ENCODE data around the gene GIMAP1.

GIMAP1 gene

GRCh38 chr7:150685219-150686029 is 31.0 kb upstream of the GIMAP1 start, which contains the start of gene GIMAP2:
Gene GIMAP2 (plus strand): TSS chr7:150685706. CDS start chr7:150687060, 1,354 bp downstream.
- DNase-seq (ENCODE audit: low read depth), result no peak
- TF ChIP-seq CTCF (conservative IDR thresholded peaks at IDR 0.05; ENCODE audit: low read depth, low read length), result no peak
- no peak within 1 kb of the TSS for H3K4me3 ChIP-seq (ENCODE audit: low read length)

- no peak for TF ChIP-seq CTCF (conservative IDR thresholded peaks at IDR 0.05; ENCODE audit: low read depth, low read length)
- no peak overlapping the region for H3K4me3 ChIP-seq (ENCODE audit: low read length)
- no peak for DNase-seq (ENCODE audit: low read depth)
Measured at GRCh38 chr7:150686030-150686631, 30.3 kb upstream of the GIMAP1 start.

- TF ChIP-seq CTCF (conservative IDR thresholded peaks at IDR 0.05; ENCODE audit: low read depth, low read length), result no peak
- no peak overlapping the region for H3K4me3 ChIP-seq (ENCODE audit: low read length)
Measured at GRCh38 chr7:150688630-150689029, 27.8 kb upstream of the GIMAP1 start.

GRCh38 chr7:150695654-150696053 is 20.8 kb upstream of the GIMAP1 start:
- no peak for TF ChIP-seq CTCF (conservative IDR thresholded peaks at IDR 0.05; ENCODE audit: low read depth, low read length)
- H3K4me3 ChIP-seq (ENCODE audit: low read length), result no peak overlapping the region
- DNase-seq (ENCODE audit: low read depth), result no peak

More at GRCh38 chr7:150688630-150689029, 27.8 kb upstream of the GIMAP1 start:
- DNase-seq (ENCODE audit: low read depth), result no peak

GRCh38 chr7:150703209-150703608 is 13.2 kb upstream of the GIMAP1 start:
- no peak for TF ChIP-seq CTCF (conservative IDR thresholded peaks at IDR 0.05; ENCODE audit: low read depth, low read length)
- no peak for DNase-seq (ENCODE audit: low read depth)

GRCh38 chr7:150715293-150715692 is 1.1 kb upstream of the GIMAP1 start:
- no peak for DNase-seq (ENCODE audit: low read depth)
- no peak overlapping the region for H3K4me3 ChIP-seq (ENCODE audit: low read length)
- no peak for TF ChIP-seq CTCF (conservative IDR thresholded peaks at IDR 0.05; ENCODE audit: low read depth, low read length)

More at GRCh38 chr7:150703209-150703608, 13.2 kb upstream of the GIMAP1 start:
- no peak overlapping the region for H3K4me3 ChIP-seq (ENCODE audit: low read length)

Measured in retinal pigment epithelial cell (primary cell).